Measurements from ENCODE around the gene PLEKHO2. TPM values are rescaled to one million over a fixed set of nuclear protein-coding genes. Genes with fewer than 3 reads are reported as not detected.

Gene PLEKHO2
- total RNA-seq, 4 donors from 2014 or later: 53.0 to 86.6 (median 58.4) TPM

GRCh38 chr15:64865126-64865997, 23.6 kb downstream of the PLEKHO2 start:
- TF ChIP-seq CTCF (IDR thresholded peaks at IDR 0.05): no peak
- no peak for ATAC-seq (ENCODE audit: low FRiP score)

GRCh38 chr15:64865998-64866520, 24.3 kb downstream of the PLEKHO2 start:
- no peak for ATAC-seq (ENCODE audit: low FRiP score)
- no peak for DNase-seq (ENCODE audit: low spot score)
- no peak for TF ChIP-seq CTCF (IDR thresholded peaks at IDR 0.05)

More at GRCh38 chr15:64865126-64865997, 23.6 kb downstream of the PLEKHO2 start:
- DNase-seq (ENCODE audit: low spot score): no peak

- ATAC-seq (ENCODE audit: low FRiP score): no peak
- DNase-seq (ENCODE audit: low spot score): no peak
- no peak for TF ChIP-seq CTCF (IDR thresholded peaks at IDR 0.05)
Observed at GRCh38 chr15:64869501-64869900, 27.8 kb downstream of the PLEKHO2 start.

GRCh38 chr15:64870353-64870752, 28.6 kb downstream of the PLEKHO2 start:
- no peak for TF ChIP-seq CTCF (IDR thresholded peaks at IDR 0.05)
- no peak for ATAC-seq (ENCODE audit: low FRiP score)
- no peak for DNase-seq (ENCODE audit: low spot score)

- no peak for TF ChIP-seq CTCF (IDR thresholded peaks at IDR 0.05)
- DNase-seq (ENCODE audit: low spot score) (no peak), ATAC-seq (ENCODE audit: low FRiP score) (no peak)
Observed at GRCh38 chr15:64875641-64876223, 34.0 kb downstream of the PLEKHO2 start.

GRCh38 chr15:64877435-64877834, 35.7 kb downstream of the PLEKHO2 start:
- no peak for TF ChIP-seq CTCF (IDR thresholded peaks at IDR 0.05)
- no peak for DNase-seq (ENCODE audit: low spot score)
- peak; percentile 46 for ATAC-seq (ENCODE audit: low FRiP score)
